NB4 (cell line): ENCODE results near the gene KLLN.
"Not testable (repeated sequence)": the region's sequence is repeated elsewhere in the genome, so short reads cannot be mapped to it uniquely, and the experiment has no call there.

ENCODE experiments used
- DNase-seq: peaks from one replicate; pipeline ENCODE4 v3.0.0; 2010; ENCODE audit warnings: low read depth
- H3K4me3 ChIP-seq: one replicate; pipeline ENCODE4 v1.5.1; 2011; ENCODE audit warnings: mild to moderate bottlenecking, low read depth, low read length, moderate library complexity
- CTCF ChIP-seq: IDR thresholded peaks from one replicate; pipeline ENCODE4 v1.5.1; 2012; ENCODE audit warnings: low read depth, low read length
- MAX ChIP-seq: IDR thresholded peaks from 2 replicates; pipeline ENCODE4 v1.6.1; 2011; ENCODE audit warnings: low read depth, low read length
- MYC ChIP-seq: IDR thresholded peaks from 2 replicates; pipeline ENCODE4 v1.6.1; 2011; ENCODE audit warnings: low read depth, low read length
- POLR2A ChIP-seq: IDR thresholded peaks from 2 replicates; pipeline ENCODE4 v1.6.1; 2011; ENCODE audit warnings: mild to moderate bottlenecking; ENCODE audit not compliant: insufficient read length; ENCODE audit errors: extremely low read depth

The KLLN gene

GRCh38 chr10:87886635-87887034, 23.3 kb upstream of the KLLN start:
- TF ChIP-seq POLR2A: no peak
- H3K4me3 ChIP-seq: no peak overlapping the region
- no peak for DNase-seq

GRCh38 chr10:87882555-87883294, 19.4 kb upstream of the KLLN start:
- TF ChIP-seq MAX (no peak), POLR2A (no peak), CTCF (no peak), MYC (no peak)
- H3K4me3 ChIP-seq: no peak overlapping the region
- no peak for DNase-seq

- H3K4me3 ChIP-seq, DNase-seq: not testable (repeated sequence)
These were observed 18.2 kb upstream of the KLLN start for GRCh38 chr10:87881373-87882059.

GRCh38 chr10:87880336-87880735, 17.0 kb upstream of the KLLN start:
- H3K4me3 ChIP-seq: no peak overlapping the region
- no peak for TF ChIP-seq MYC
- no peak for TF ChIP-seq MAX
- TF ChIP-seq CTCF: no peak
- no peak for TF ChIP-seq POLR2A
- no peak for DNase-seq

GRCh38 chr10:87878664-87879459, 15.5 kb upstream of the KLLN start:
- H3K4me3 ChIP-seq: no peak overlapping the region
- peak; percentile 45 for DNase-seq
- TF ChIP-seq MAX (no peak), MYC (no peak), POLR2A (no peak)

- TF ChIP-seq MYC (no peak), CTCF (no peak), POLR2A (no peak), MAX (no peak)
- DNase-seq: no peak
- no peak overlapping the region for H3K4me3 ChIP-seq
These were observed 12.7 kb upstream of the KLLN start for GRCh38 chr10:87875929-87876571.

- H3K4me3 ChIP-seq: no peak overlapping the region
- no peak for DNase-seq
- TF ChIP-seq POLR2A (no peak), MAX (no peak), MYC (no peak), CTCF (no peak)
These were observed 10.3 kb upstream of the KLLN start for GRCh38 chr10:87873656-87874055.
